Measurements from ENCODE around the gene PFKFB4.

GRCh38 chr3:48502121-48502520 is 54.5 kb downstream of the PFKFB4 start:
- TF ChIP-seq POLR2A (IDR thresholded peaks at IDR 0.05) (no peak), POLR2AphosphoS5 (IDR thresholded peaks at IDR 0.05) (no peak), CTCF (IDR thresholded peaks at IDR 0.05) (no peak)
